C4-2B (cell line): ENCODE results near the gene HSD11B1L.

Experiments
- CTCF ChIP-seq: fragments of 450-650 bp; conservative IDR thresholded peaks from 2 replicates; pipeline ENCODE4 v1.5.1; 2017; ENCODE audit warnings: mild to moderate bottlenecking
- ZFX ChIP-seq: fragments of 450-650 bp; IDR thresholded peaks from 2 replicates; pipeline ENCODE4 v1.6.1; 2017

DNA sequence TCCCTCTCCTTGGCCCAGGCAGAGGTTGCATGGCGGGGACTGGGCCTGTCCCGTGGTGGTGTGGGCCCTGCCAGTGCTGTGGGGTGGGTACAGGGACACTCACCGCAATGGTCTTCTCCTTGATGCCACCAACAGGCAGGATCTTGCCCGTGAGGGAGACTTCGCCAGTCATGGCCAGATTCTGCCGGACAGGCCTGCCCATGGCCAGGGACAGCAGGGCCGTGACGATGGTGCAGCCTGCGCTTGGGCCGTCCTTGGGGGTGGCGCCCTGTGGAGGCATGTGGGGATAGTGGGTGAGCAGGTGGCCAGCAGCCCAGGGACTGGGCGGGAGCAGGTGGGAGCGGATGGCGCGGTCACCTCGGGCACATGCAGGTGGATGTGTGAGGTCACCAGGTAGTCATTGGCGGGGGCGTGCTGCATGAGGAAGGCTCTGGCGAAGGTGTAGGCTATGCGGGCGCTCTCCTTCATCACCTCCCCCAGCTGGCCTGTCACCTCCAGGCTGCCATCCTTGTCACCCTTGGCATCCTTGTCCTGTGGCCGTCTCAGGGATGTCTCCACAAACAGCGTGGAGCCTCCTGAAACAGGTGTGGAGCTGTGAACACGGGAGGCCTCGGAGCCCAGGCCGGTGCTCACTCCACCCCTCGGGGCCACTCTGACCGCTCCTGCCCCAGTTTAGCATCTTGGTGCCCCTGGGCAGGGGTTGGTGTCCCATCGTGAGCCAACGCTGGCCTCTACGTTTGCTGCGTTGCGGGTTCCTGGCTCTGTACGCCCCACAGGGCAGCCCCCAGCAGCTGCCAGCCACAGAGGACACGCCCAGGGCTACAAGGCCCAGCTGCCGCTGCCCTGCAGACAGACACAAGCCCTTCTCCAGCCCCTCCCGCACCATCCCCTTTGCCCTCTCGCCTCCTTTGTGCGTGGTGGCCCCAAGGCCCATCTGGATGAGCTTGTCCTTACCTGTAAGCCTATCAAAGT is 12.7 kb downstream of the HSD11B1L start:
- TF ChIP-seq CTCF (no peak), ZFX (peak; percentile 24; the same call in 1 of the 2 replicates)
